ENCODE measurements around the gene CARNS1. TPM values are rescaled to one million over a fixed set of nuclear protein-coding genes. Genes with fewer than 3 reads are reported as not detected.
A peak's percentile ranks its signal among the peaks of the same experiment; 100 is the strongest.

The CARNS1 gene
- total RNA-seq, 1 experiment from 2014 or later: 1.1 TPM

GRCh38 chr11:67395555-67396258, 19.8 kb upstream of the CARNS1 start:
- H3K4me2 ChIP-seq (ENCODE audit: insufficient read depth, insufficient read length, low read length): no peak overlapping the region
- H2AFZ ChIP-seq (ENCODE audit: low read length): no peak overlapping the region
- no peak overlapping the region for H2AK5ac ChIP-seq (ENCODE audit: insufficient read length, low read length)
- no peak overlapping the region for H3K9ac ChIP-seq (ENCODE audit: extremely low read depth, insufficient read length, low read length)
- no peak for TF ChIP-seq CTCF (conservative IDR thresholded peaks at IDR 0.05)
- H3K79me1 ChIP-seq (ENCODE audit: insufficient read depth, low read depth, low read length, poor library complexity, severe bottlenecking): peaks cover under 1% of the 10 kb centered on the region
- H4K91ac ChIP-seq (ENCODE audit: insufficient read length, low read depth, low read length): no peak overlapping the region
- H2BK120ac ChIP-seq (ENCODE audit: low read depth, low read length, poor library complexity, severe bottlenecking): no peak overlapping the region
- no peak overlapping the region for H3K18ac ChIP-seq (ENCODE audit: insufficient read length, low read depth, low read length)
- WGBS (ENCODE audit: extremely low coverage, insufficient read length, low lambda C conversion rate): no CpG with 5 or more reads among the region's 19 CpGs
- H2BK20ac ChIP-seq (ENCODE audit: low read depth, low read length, poor library complexity, severe bottlenecking): no peak overlapping the region
- H3K9me3 ChIP-seq (ENCODE audit: control insufficient read depth, low read depth, low read length): no peaks in the 10 kb centered on the region
- H3K23me2 ChIP-seq (ENCODE audit: insufficient read length, low read depth, low read length, poor library complexity, severe bottlenecking): peaks cover 13% of the 10 kb centered on the region
- Mint-ChIP-seq H3K4me3 (no peak overlapping the region), H3K27me3 (ENCODE audit: low read depth) (no peaks in the 10 kb centered on the region), H3K9me3 (no peaks in the 10 kb centered on the region; a peak in 1 of 5 replicates), H3K4me1 (peaks cover 23 to 26% of the 10 kb centered on the region in 2 experiments), H3K36me3 (ENCODE audit: insufficient read depth in 1 of 3, low read depth in 3 of 3) (peaks cover 21 to 57% (median 51%) of the 10 kb centered on the region in 3 experiments), H3K27ac (peak overlapping the region in 2 of 3 experiments; percentile 22 to 55; a peak in 2 of 7 replicates)
- no peak overlapping the region for H3K4ac ChIP-seq (ENCODE audit: low read depth, low read length)
- no peak overlapping the region for H4K8ac ChIP-seq (replicated peaks; ENCODE audit: insufficient read length, low read depth, low read length)
- no peak overlapping the region for H2BK15ac ChIP-seq (ENCODE audit: low read depth, low read length)
- H3K4me1 ChIP-seq (ENCODE audit: insufficient read depth, low read length): peaks cover under 1% of the 10 kb centered on the region; the same call in 1 of the 2 replicates
- H4K20me1 ChIP-seq (ENCODE audit: control insufficient read depth, insufficient read depth, insufficient read length): no peaks in the 10 kb centered on the region
- no peak overlapping the region for H2BK5ac ChIP-seq (ENCODE audit: insufficient read length, low read length)
- H3K56ac ChIP-seq (ENCODE audit: insufficient read length, low read depth, low read length): no peak overlapping the region
- no peak overlapping the region for H3K27ac ChIP-seq (ENCODE audit: insufficient read length, low read depth, low read length)
- no peaks in the 10 kb centered on the region for H3K27me3 ChIP-seq (ENCODE audit: insufficient read depth, low read length)
- no peak overlapping the region for H3K23ac ChIP-seq (ENCODE audit: insufficient read length, low read depth, low read length)
- peaks cover 3% of the 10 kb centered on the region; the same call in 1 of the 2 replicates for H3K79me2 ChIP-seq (ENCODE audit: insufficient read depth, low read length)
- H4K5ac ChIP-seq (ENCODE audit: insufficient read length, low read depth, low read length): no peak overlapping the region
- no peak for DNase-seq
- H2BK12ac ChIP-seq (ENCODE audit: insufficient read length, low read depth, low read length): no peak overlapping the region
- no peak overlapping the region; the same call in 1 of the 2 replicates for H3K14ac ChIP-seq (ENCODE audit: insufficient read depth, low read length)
- no peak overlapping the region for H3T11ph ChIP-seq (ENCODE audit: low read length)
